ENCODE results near the gene ARID1B. TPM values are rescaled to one million over a fixed set of nuclear protein-coding genes. Genes with fewer than 3 reads are reported as not detected.
A peak's percentile ranks its signal among the peaks of the same experiment; 100 is the strongest.

The ARID1B gene
- total and polyA plus RNA-seq, 2 of the 13 experiments (the other 11 are each of a cell fraction or from before 2014, with no cell fraction given), result 20.1 to 32.6 TPM

DNA sequence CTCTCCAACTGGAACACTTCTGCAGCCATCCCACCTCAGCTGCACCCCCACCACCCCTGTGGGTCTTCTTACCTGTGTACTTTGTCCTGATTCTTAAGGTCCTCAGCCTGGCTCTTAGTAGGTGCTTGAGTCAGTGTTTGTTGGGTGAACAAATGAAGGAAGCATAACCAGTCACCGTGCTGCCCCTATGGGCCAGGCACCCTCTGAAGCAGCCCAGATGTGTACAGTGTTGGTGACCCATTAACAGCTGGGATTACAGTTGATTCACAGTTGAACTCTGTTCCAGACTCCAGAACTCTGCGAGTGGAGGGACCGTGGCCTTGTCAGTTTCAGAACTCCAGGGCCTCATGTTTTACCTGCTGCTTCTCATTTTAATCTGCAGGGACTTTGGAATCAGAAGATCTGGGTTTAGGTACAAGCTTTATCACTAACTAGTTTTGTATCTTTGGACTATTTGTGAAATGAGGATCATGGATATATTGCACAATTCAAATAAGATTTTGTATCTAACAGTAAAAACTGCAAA lies 342.4 kb downstream of the ARID1B start (continued):
- TF ChIP-seq GABPA (IDR thresholded peaks at IDR 0.05; ENCODE audit: low read depth, low read length) (no peak), GABPA (CRISPR knock-in tag; IDR thresholded peaks at IDR 0.05; ENCODE audit: low read depth) (0 out of 2 replicates have a peak, but pooled peaks have one; percentile 25), HNF4A (CRISPR knock-in tag; IDR thresholded peaks at IDR 0.05) (peak; percentile 87), SOX5 (CRISPR knock-in tag; IDR thresholded peaks at IDR 0.05; ENCODE audit: borderline replicate concordance) (0 out of 2 replicates have a peak, but pooled peaks have one; percentile 7), EHMT2 (IDR thresholded peaks at IDR 0.05; ENCODE audit: borderline replicate concordance, low read depth, low read length) (peak; percentile 27; the same call in 1 of the 2 replicates), SOX13 (IDR thresholded peaks at IDR 0.05) (no peak), SOX13 (CRISPR knock-in tag; conservative IDR thresholded peaks at IDR 0.05 in 1 of 2, IDR thresholded peaks at IDR 0.05 in 1 of 2) (0 out of 4 replicates have a peak, but pooled peaks of 1 of the 2 experiments have one; percentile 19), CC2D1A (CRISPR knock-in tag; IDR thresholded peaks at IDR 0.05) (no peak), ZNF629 (CRISPR knock-in tag; conservative IDR thresholded peaks at IDR 0.05) (peak; percentile 85), ZBTB42 (CRISPR knock-in tag; IDR thresholded peaks at IDR 0.05) (peak; percentile 99), FOXA3 (CRISPR knock-in tag; IDR thresholded peaks at IDR 0.05) (peak; percentile 35; the same call in 1 of the 2 replicates), ZNF138 (CRISPR knock-in tag; IDR thresholded peaks at IDR 0.05; ENCODE audit: low read depth) (no peak)
- TF ChIP-seq, protein P1, sequence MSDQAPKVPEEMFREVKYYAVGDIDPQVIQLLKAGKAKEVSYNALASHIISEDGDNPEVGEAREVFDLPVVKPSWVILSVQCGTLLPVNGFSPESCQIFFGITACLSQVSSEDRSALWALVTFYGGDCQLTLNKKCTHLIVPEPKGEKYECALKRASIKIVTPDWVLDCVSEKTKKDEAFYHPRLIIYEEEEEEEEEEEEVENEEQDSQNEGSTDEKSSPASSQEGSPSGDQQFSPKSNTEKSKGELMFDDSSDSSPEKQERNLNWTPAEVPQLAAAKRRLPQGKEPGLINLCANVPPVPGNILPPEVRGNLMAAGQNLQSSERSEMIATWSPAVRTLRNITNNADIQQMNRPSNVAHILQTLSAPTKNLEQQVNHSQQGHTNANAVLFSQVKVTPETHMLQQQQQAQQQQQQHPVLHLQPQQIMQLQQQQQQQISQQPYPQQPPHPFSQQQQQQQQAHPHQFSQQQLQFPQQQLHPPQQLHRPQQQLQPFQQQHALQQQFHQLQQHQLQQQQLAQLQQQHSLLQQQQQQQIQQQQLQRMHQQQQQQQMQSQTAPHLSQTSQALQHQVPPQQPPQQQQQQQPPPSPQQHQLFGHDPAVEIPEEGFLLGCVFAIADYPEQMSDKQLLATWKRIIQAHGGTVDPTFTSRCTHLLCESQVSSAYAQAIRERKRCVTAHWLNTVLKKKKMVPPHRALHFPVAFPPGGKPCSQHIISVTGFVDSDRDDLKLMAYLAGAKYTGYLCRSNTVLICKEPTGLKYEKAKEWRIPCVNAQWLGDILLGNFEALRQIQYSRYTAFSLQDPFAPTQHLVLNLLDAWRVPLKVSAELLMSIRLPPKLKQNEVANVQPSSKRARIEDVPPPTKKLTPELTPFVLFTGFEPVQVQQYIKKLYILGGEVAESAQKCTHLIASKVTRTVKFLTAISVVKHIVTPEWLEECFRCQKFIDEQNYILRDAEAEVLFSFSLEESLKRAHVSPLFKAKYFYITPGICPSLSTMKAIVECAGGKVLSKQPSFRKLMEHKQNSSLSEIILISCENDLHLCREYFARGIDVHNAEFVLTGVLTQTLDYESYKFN (CRISPR knock-in tag; conservative IDR thresholded peaks at IDR 0.05), result peak; percentile 62
- TF ChIP-seq, protein P2, sequence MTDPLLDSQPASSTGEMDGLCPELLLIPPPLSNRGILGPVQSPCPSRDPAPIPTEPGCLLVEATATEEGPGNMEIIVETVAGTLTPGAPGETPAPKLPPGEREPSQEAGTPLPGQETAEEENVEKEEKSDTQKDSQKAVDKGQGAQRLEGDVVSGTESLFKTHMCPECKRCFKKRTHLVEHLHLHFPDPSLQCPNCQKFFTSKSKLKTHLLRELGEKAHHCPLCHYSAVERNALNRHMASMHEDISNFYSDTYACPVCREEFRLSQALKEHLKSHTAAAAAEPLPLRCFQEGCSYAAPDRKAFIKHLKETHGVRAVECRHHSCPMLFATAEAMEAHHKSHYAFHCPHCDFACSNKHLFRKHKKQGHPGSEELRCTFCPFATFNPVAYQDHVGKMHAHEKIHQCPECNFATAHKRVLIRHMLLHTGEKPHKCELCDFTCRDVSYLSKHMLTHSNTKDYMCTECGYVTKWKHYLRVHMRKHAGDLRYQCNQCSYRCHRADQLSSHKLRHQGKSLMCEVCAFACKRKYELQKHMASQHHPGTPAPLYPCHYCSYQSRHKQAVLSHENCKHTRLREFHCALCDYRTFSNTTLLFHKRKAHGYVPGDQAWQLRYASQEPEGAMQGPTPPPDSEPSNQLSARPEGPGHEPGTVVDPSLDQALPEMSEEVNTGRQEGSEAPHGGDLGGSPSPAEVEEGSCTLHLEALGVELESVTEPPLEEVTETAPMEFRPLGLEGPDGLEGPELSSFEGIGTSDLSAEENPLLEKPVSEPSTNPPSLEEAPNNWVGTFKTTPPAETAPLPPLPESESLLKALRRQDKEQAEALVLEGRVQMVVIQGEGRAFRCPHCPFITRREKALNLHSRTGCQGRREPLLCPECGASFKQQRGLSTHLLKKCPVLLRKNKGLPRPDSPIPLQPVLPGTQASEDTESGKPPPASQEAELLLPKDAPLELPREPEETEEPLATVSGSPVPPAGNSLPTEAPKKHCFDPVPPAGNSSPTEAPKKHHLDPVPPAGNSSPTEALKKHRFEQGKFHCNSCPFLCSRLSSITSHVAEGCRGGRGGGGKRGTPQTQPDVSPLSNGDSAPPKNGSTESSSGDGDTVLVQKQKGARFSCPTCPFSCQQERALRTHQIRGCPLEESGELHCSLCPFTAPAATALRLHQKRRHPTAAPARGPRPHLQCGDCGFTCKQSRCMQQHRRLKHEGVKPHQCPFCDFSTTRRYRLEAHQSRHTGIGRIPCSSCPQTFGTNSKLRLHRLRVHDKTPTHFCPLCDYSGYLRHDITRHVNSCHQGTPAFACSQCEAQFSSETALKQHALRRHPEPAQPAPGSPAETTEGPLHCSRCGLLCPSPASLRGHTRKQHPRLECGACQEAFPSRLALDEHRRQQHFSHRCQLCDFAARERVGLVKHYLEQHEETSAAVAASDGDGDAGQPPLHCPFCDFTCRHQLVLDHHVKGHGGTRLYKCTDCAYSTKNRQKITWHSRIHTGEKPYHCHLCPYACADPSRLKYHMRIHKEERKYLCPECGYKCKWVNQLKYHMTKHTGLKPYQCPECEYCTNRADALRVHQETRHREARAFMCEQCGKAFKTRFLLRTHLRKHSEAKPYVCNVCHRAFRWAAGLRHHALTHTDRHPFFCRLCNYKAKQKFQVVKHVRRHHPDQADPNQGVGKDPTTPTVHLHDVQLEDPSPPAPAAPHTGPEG (CRISPR knock-in tag; IDR thresholded peaks at IDR 0.05), result no peak
- TF ChIP-seq, protein P3, sequence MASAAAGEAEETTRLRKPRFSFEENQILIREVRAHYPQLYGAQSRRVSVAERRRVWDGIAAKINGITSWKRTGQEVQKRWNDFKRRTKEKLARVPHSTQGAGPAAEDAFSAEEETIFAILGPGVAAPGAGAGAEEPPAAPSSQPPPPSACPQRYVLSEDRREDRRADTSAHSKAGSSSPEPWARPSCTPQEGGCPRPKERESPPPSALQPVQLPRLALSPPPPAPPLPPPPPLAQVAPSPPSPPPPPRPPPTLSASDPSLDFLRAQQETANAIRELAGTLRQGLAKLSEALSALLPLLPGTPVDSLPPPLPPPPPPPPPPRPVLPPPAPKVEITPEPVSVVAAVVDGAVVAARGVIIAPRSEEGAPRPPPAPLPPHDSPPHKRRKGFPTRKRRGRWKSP (CRISPR knock-in tag; IDR thresholded peaks at IDR 0.05), result no peak
